ENCODE results near the gene PHACTR2. TPM values are rescaled to one million over a fixed set of nuclear protein-coding genes. Genes with fewer than 3 reads are reported as not detected.
"Not testable (repeated sequence)": the region's sequence is repeated elsewhere in the genome, so short reads cannot be mapped to it uniquely, and the experiment has no call there.

The PHACTR2 gene
- total RNA-seq, 6 donors from 2014 or later = 68.1 to 133 (median 109) TPM

DNA sequence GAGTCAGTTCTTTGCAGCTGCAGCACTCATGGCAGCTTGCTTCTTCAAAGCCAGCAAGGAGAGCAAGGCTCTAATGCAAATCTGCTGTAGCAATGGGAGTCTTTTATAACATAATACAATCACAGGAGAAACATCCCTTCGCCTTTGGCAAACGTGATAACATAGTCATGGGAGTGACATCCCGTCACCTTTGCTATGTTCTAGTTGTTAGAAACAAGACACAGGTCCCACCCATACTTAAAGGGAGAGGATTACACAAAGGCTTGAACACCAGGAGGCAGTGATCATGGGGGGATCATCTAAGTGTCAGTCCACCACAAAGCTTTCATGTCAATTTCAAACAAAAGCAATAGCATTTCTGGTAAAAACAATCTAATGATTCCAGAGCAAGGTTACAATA is 40.1 kb upstream of the PHACTR2 start:
- ATAC-seq (ENCODE audit: low FRiP score in 2 of 2) (no peak), DNase-seq (no peak)
- Histone ChIP-seq H3K36me3 (no peaks in the 10 kb centered on the region), H3K27ac (no peak overlapping the region), H3K4me1 (no peaks in the 10 kb centered on the region), H3K9me3 (no peaks in the 10 kb centered on the region), H3K27me3 (no peaks in the 10 kb centered on the region), H3K4me3 (no peak overlapping the region)
- WGBS, 2 donors = 78 to 86% methylated on average over 3 of the region's 3 CpGs
- TF ChIP-seq POLR2A (IDR thresholded peaks at IDR 0.05) (no peak), EP300 (IDR thresholded peaks at IDR 0.05) (no peak), POLR2AphosphoS5 (IDR thresholded peaks at IDR 0.05) (no peak)
- TF ChIP-seq, protein P1, sequence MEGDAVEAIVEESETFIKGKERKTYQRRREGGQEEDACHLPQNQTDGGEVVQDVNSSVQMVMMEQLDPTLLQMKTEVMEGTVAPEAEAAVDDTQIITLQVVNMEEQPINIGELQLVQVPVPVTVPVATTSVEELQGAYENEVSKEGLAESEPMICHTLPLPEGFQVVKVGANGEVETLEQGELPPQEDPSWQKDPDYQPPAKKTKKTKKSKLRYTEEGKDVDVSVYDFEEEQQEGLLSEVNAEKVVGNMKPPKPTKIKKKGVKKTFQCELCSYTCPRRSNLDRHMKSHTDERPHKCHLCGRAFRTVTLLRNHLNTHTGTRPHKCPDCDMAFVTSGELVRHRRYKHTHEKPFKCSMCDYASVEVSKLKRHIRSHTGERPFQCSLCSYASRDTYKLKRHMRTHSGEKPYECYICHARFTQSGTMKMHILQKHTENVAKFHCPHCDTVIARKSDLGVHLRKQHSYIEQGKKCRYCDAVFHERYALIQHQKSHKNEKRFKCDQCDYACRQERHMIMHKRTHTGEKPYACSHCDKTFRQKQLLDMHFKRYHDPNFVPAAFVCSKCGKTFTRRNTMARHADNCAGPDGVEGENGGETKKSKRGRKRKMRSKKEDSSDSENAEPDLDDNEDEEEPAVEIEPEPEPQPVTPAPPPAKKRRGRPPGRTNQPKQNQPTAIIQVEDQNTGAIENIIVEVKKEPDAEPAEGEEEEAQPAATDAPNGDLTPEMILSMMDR (IDR thresholded peaks at IDR 0.05) = no peak

DNA sequence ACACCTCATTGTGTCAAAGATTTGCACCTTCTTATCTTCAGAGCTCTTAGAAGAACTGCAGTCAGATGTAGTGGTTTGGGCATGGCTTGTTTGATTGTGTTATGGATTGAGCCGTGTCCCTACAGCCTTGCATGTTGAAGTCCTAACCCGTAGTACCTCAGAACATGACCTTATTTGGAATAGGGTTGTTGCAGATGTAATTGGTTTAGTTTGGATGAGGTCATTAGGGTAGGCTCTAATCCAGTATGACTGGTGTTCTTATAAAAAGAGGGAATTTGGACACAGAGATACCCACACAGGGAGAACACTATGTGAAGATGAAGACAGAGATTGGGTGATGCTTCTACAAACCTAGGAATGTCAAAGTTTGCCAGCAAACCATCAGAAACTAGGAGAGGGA is 35.4 kb upstream of the PHACTR2 start:
- Histone ChIP-seq H3K36me3 (no peaks in the 10 kb centered on the region), H3K4me1 (no peaks in the 10 kb centered on the region), H3K9me3 (no peaks in the 10 kb centered on the region), H3K27ac (no peak overlapping the region), H3K4me3 (no peak overlapping the region), H3K27me3 (no peaks in the 10 kb centered on the region)
- ATAC-seq (ENCODE audit: low FRiP score in 2 of 2) (no peak), DNase-seq (no peak)
- TF ChIP-seq POLR2AphosphoS5 (IDR thresholded peaks at IDR 0.05) = no peak
- TF ChIP-seq, protein P1 (IDR thresholded peaks at IDR 0.05) = no peak
- no peak for TF ChIP-seq EP300 (IDR thresholded peaks at IDR 0.05)
- TF ChIP-seq POLR2A (IDR thresholded peaks at IDR 0.05) = no peak
- WGBS, 2 donors = 100% methylated on average over 2 of the region's 2 CpGs

GRCh38 chr6:143647191-143647590 is 30.6 kb upstream of the PHACTR2 start:
- WGBS, 2 donors = 75 to 81% methylated on average over 3 of the region's 3 CpGs

DNA sequence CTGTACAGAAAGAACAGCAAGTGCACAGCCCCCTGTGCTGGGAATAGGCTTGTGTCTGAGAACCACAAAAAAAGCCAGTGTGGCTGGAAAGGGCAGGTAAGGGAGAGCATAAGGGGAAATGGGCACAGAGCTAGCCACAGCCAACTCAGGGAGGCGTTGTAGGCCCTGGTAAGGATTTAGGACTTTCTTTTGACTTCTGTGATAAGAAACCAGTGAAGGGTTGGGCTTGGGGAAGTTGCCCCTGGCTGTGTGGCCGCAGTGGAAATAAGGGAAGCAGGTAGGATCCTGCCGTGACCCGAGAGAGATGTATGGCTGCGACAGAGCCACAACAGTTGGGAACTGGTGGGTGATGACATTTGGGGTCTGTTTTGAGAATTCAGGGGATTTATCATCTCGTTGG is 30.0 kb upstream of the PHACTR2 start:
- 63 to 64% methylated on average over 6 of the region's 6 CpGs for WGBS, 2 donors
- no peak for ATAC-seq (ENCODE audit: low FRiP score in 2 of 2)
- Histone ChIP-seq H3K9me3 (no peaks in the 10 kb centered on the region), H3K27me3 (no peaks in the 10 kb centered on the region), H3K4me3 (no peak overlapping the region), H3K36me3 (no peaks in the 10 kb centered on the region), H3K4me1 (no peaks in the 10 kb centered on the region), H3K27ac (no peak overlapping the region)
- TF ChIP-seq POLR2AphosphoS5 (IDR thresholded peaks at IDR 0.05) = no peak
- TF ChIP-seq EP300 (IDR thresholded peaks at IDR 0.05) = no peak
- TF ChIP-seq, protein P1 (IDR thresholded peaks at IDR 0.05) = no peak
- DNase-seq = no peak

More at GRCh38 chr6:143647191-143647590, 30.6 kb upstream of the PHACTR2 start:
- Histone ChIP-seq H3K4me3 (no peak overlapping the region), H3K4me1 (no peaks in the 10 kb centered on the region), H3K9me3 (no peaks in the 10 kb centered on the region), H3K27ac (no peak overlapping the region), H3K36me3 (no peaks in the 10 kb centered on the region), H3K27me3 (no peaks in the 10 kb centered on the region)
- TF ChIP-seq POLR2AphosphoS5 (IDR thresholded peaks at IDR 0.05) = no peak
- TF ChIP-seq POLR2A (IDR thresholded peaks at IDR 0.05) = no peak
- TF ChIP-seq, protein P1 (IDR thresholded peaks at IDR 0.05) = no peak
- no peak for TF ChIP-seq EP300 (IDR thresholded peaks at IDR 0.05)
- DNase-seq (no peak), ATAC-seq (ENCODE audit: low FRiP score in 2 of 2) (no peak)

DNA sequence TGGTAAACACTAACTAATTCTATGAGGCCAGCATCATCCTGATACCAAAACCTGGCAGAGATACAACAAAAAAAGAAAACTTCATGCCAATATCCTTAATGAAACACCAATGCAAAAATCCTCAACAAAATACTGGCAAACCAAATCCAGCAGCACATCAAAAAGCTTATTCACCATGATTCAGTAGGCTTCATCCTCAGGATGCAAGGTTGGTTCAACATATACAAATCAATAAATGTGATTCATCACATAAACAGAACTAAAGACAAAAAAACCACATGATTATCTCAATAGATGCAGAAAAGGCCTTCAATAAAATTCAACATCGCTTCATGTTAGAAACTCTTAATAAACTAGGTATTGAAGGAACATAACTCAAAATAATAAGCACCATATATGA is 28.4 kb upstream of the PHACTR2 start:
- not testable (repeated sequence) for ATAC-seq (ENCODE audit: low FRiP score in 2 of 2)
- 94 to 100% methylated on average over 1 of the region's 1 CpG for WGBS, 2 donors

GRCh38 chr6:143651328-143651727 is 26.4 kb upstream of the PHACTR2 start:
- H3K4me1 ChIP-seq; DNase-seq; H3K4me3 ChIP-seq; H3K27ac ChIP-seq; H3K27me3 ChIP-seq; H3K36me3 ChIP-seq; ATAC-seq (ENCODE audit: low FRiP score in 2 of 2); H3K9me3 ChIP-seq: not testable (repeated sequence)
- 97 to 98% methylated on average over 4 of the region's 4 CpGs for WGBS, 2 donors

More for the DNA sequence above, 28.4 kb upstream of the PHACTR2 start:
- H3K36me3 ChIP-seq, H3K27ac ChIP-seq, H3K9me3 ChIP-seq, H3K4me1 ChIP-seq, H3K4me3 ChIP-seq, H3K27me3 ChIP-seq, DNase-seq: not testable (repeated sequence)

All from upper lobe of left lung (tissue), 6 donors.